ENCODE data around the gene ERC1. TPM values are rescaled to one million over a fixed set of nuclear protein-coding genes. Genes with fewer than 3 reads are reported as not detected.

ERC1 gene
- total and polyA plus RNA-seq, 2 donors (not counting 1 experiment from before 2014, with no cell fraction given) = 19.7 to 34.5 TPM

GRCh38 chr12:1302201-1302870 lies 311.3 kb downstream of the ERC1 start:
- no peak overlapping the region for H3K27ac ChIP-seq (ENCODE audit: insufficient read depth, low read length)
- DNase-seq (ENCODE audit: low read depth in 2 of 2) = no peak

GRCh38 chr12:1305063-1305434 lies 314.0 kb downstream of the ERC1 start:
- no peaks in the 10 kb centered on the region for H3K79me2 ChIP-seq (ENCODE audit: control insufficient read depth, insufficient read depth, low read length)
- no peak overlapping the region for H3K9ac ChIP-seq (ENCODE audit: insufficient read depth, low read length)
- no peak overlapping the region for H2AFZ ChIP-seq (ENCODE audit: low read length)
- no peaks in the 10 kb centered on the region for H3K9me3 ChIP-seq (ENCODE audit: control insufficient read depth, insufficient read depth, low read depth, low read length)
- TF ChIP-seq, protein P1, sequence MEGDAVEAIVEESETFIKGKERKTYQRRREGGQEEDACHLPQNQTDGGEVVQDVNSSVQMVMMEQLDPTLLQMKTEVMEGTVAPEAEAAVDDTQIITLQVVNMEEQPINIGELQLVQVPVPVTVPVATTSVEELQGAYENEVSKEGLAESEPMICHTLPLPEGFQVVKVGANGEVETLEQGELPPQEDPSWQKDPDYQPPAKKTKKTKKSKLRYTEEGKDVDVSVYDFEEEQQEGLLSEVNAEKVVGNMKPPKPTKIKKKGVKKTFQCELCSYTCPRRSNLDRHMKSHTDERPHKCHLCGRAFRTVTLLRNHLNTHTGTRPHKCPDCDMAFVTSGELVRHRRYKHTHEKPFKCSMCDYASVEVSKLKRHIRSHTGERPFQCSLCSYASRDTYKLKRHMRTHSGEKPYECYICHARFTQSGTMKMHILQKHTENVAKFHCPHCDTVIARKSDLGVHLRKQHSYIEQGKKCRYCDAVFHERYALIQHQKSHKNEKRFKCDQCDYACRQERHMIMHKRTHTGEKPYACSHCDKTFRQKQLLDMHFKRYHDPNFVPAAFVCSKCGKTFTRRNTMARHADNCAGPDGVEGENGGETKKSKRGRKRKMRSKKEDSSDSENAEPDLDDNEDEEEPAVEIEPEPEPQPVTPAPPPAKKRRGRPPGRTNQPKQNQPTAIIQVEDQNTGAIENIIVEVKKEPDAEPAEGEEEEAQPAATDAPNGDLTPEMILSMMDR (conservative IDR thresholded peaks at IDR 0.05 in 1 of 2, IDR thresholded peaks at IDR 0.05 in 1 of 2; ENCODE audit: low read depth in 1 of 2, low read length in 2 of 2) = no peak
- TF ChIP-seq EZH2 (IDR thresholded peaks at IDR 0.05; ENCODE audit: low read length, missing control alignments) = no peak
- no peak overlapping the region for H3K4me3 ChIP-seq (replicated peaks in 1 of 4; ENCODE audit: control extremely low read depth in 1 of 4, insufficient read depth in 1 of 4, low read depth in 3 of 4, low read length in 4 of 4)
- H3K27ac ChIP-seq (ENCODE audit: insufficient read depth, low read length) = no peak overlapping the region
- no peaks in the 10 kb centered on the region for H3K4me1 ChIP-seq (ENCODE audit: control insufficient read depth, extremely low read depth, insufficient read depth, low read length)
- H3K36me3 ChIP-seq (ENCODE audit: control insufficient read depth, insufficient read depth, low read length) = no peaks in the 10 kb centered on the region
- no peaks in the 10 kb centered on the region for H4K20me1 ChIP-seq (ENCODE audit: control insufficient read depth, extremely low read depth, insufficient read depth, low read length)
- DNase-seq (ENCODE audit: low read depth in 2 of 2) = no peak
- no peak overlapping the region for H3K4me2 ChIP-seq (ENCODE audit: extremely low read depth, insufficient read depth, low read length)
- H3K27me3 ChIP-seq (ENCODE audit: control insufficient read depth, insufficient read depth, low read length) = no peaks in the 10 kb centered on the region

More at GRCh38 chr12:1302201-1302870, 311.3 kb downstream of the ERC1 start:
- H3K36me3 ChIP-seq (ENCODE audit: control insufficient read depth, insufficient read depth, low read length) = no peaks in the 10 kb centered on the region
- H3K4me1 ChIP-seq (ENCODE audit: control insufficient read depth, extremely low read depth, insufficient read depth, low read length) = no peaks in the 10 kb centered on the region
- no peaks in the 10 kb centered on the region for H3K27me3 ChIP-seq (ENCODE audit: control insufficient read depth, insufficient read depth, low read length)
- no peak overlapping the region for H2AFZ ChIP-seq (ENCODE audit: low read length)
- TF ChIP-seq, protein P1 (conservative IDR thresholded peaks at IDR 0.05 in 1 of 2, IDR thresholded peaks at IDR 0.05 in 1 of 2; ENCODE audit: low read depth in 1 of 2, low read length in 2 of 2) = no peak
- TF ChIP-seq EZH2 (IDR thresholded peaks at IDR 0.05; ENCODE audit: low read length, missing control alignments) = no peak
- no peaks in the 10 kb centered on the region for H4K20me1 ChIP-seq (ENCODE audit: control insufficient read depth, extremely low read depth, insufficient read depth, low read length)
- no peaks in the 10 kb centered on the region for H3K9me3 ChIP-seq (ENCODE audit: control insufficient read depth, insufficient read depth, low read depth, low read length)
- H3K4me2 ChIP-seq (ENCODE audit: extremely low read depth, insufficient read depth, low read length) = no peak overlapping the region
- no peak overlapping the region for H3K9ac ChIP-seq (ENCODE audit: insufficient read depth, low read length)
- H3K4me3 ChIP-seq (replicated peaks in 1 of 4; ENCODE audit: control extremely low read depth in 1 of 4, insufficient read depth in 1 of 4, low read depth in 3 of 4, low read length in 4 of 4) = no peak overlapping the region
- H3K79me2 ChIP-seq (ENCODE audit: control insufficient read depth, insufficient read depth, low read length) = no peaks in the 10 kb centered on the region

- H3K4me3 ChIP-seq (replicated peaks in 1 of 4; ENCODE audit: control extremely low read depth in 1 of 4, insufficient read depth in 1 of 4, low read depth in 3 of 4, low read length in 4 of 4) = no peak overlapping the region
- no peaks in the 10 kb centered on the region for H3K79me2 ChIP-seq (ENCODE audit: control insufficient read depth, insufficient read depth, low read length)
- H2AFZ ChIP-seq (ENCODE audit: low read length) = no peak overlapping the region
- TF ChIP-seq, protein P1 (conservative IDR thresholded peaks at IDR 0.05 in 1 of 2, IDR thresholded peaks at IDR 0.05 in 1 of 2; ENCODE audit: low read depth in 1 of 2, low read length in 2 of 2) = no peak
- TF ChIP-seq EZH2 (IDR thresholded peaks at IDR 0.05; ENCODE audit: low read length, missing control alignments) = no peak
- no peaks in the 10 kb centered on the region for H3K4me1 ChIP-seq (ENCODE audit: control insufficient read depth, extremely low read depth, insufficient read depth, low read length)
- no peaks in the 10 kb centered on the region for H4K20me1 ChIP-seq (ENCODE audit: control insufficient read depth, extremely low read depth, insufficient read depth, low read length)
- no peaks in the 10 kb centered on the region for H3K27me3 ChIP-seq (ENCODE audit: control insufficient read depth, insufficient read depth, low read length)
- H3K9ac ChIP-seq (ENCODE audit: insufficient read depth, low read length) = no peak overlapping the region
- no peak overlapping the region for H3K4me2 ChIP-seq (ENCODE audit: extremely low read depth, insufficient read depth, low read length)
- no peak overlapping the region for H3K27ac ChIP-seq (ENCODE audit: insufficient read depth, low read length)
- no peak for DNase-seq (ENCODE audit: low read depth in 2 of 2)
- H3K36me3 ChIP-seq (ENCODE audit: control insufficient read depth, insufficient read depth, low read length) = no peaks in the 10 kb centered on the region
- H3K9me3 ChIP-seq (ENCODE audit: control insufficient read depth, insufficient read depth, low read depth, low read length) = no peaks in the 10 kb centered on the region
Measured at GRCh38 chr12:1305791-1306500, 314.9 kb downstream of the ERC1 start.
